ENCODE results near the gene CREG2. TPM values are rescaled to one million over a fixed set of nuclear protein-coding genes. Genes with fewer than 3 reads are reported as not detected.

Gene CREG2
- total RNA-seq, 4 donors from 2014 or later: 0.40 TPM; not detected in 3

DNA sequence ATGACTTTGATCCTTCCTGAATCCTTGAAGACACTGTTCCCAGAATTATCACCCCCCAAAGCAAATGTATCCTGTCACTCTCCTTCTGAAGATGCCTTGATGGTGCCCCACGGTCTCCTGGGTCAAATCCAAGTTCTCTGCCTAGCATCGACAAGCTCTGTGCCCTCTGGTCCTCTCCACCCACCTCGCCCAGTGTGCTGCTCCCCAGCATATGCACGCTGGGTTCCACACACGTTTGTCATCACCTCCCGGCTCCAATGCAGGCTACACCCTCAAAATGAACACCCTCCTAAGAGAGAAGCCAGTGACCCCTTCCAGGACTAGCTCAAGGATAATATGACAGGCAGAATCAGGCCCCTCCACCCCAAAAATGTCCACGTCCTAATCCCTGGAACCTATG is 39.5 kb upstream of the CREG2 start:
- H3K27me3 ChIP-seq: no peaks in the 10 kb centered on the region
- H3K4me3 ChIP-seq: no peak overlapping the region
- H3K9me3 ChIP-seq: no peaks in the 10 kb centered on the region
- no peaks in the 10 kb centered on the region for H3K36me3 ChIP-seq
- no peaks in the 10 kb centered on the region for H3K4me1 ChIP-seq
- H3K27ac ChIP-seq: no peak overlapping the region
- TF ChIP-seq POLR2A (IDR thresholded peaks at IDR 0.05): no peak
- TF ChIP-seq, protein P1, sequence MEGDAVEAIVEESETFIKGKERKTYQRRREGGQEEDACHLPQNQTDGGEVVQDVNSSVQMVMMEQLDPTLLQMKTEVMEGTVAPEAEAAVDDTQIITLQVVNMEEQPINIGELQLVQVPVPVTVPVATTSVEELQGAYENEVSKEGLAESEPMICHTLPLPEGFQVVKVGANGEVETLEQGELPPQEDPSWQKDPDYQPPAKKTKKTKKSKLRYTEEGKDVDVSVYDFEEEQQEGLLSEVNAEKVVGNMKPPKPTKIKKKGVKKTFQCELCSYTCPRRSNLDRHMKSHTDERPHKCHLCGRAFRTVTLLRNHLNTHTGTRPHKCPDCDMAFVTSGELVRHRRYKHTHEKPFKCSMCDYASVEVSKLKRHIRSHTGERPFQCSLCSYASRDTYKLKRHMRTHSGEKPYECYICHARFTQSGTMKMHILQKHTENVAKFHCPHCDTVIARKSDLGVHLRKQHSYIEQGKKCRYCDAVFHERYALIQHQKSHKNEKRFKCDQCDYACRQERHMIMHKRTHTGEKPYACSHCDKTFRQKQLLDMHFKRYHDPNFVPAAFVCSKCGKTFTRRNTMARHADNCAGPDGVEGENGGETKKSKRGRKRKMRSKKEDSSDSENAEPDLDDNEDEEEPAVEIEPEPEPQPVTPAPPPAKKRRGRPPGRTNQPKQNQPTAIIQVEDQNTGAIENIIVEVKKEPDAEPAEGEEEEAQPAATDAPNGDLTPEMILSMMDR (IDR thresholded peaks at IDR 0.05): no peak
- DNase-seq: no peak

- no peaks in the 10 kb centered on the region for H3K9me3 ChIP-seq
- no peak for TF ChIP-seq POLR2A (IDR thresholded peaks at IDR 0.05)
- TF ChIP-seq, protein P1 (IDR thresholded peaks at IDR 0.05): no peak
- H3K27me3 ChIP-seq: no peaks in the 10 kb centered on the region
- no peaks in the 10 kb centered on the region for H3K36me3 ChIP-seq
- H3K4me1 ChIP-seq: no peaks in the 10 kb centered on the region
- no peak overlapping the region for H3K4me3 ChIP-seq
- DNase-seq: no peak
- no peak overlapping the region for H3K27ac ChIP-seq
Measured at GRCh38 chr2:101420623-101421022, 33.3 kb upstream of the CREG2 start.

- Histone ChIP-seq H3K4me3 (no peak overlapping the region), H3K4me1 (no peaks in the 10 kb centered on the region), H3K27me3 (no peaks in the 10 kb centered on the region), H3K27ac (no peak overlapping the region), H3K36me3 (no peaks in the 10 kb centered on the region), H3K9me3 (no peaks in the 10 kb centered on the region)
- peak in 2 of 3 donors; percentile 67 to 81 for DNase-seq
- no peak for TF ChIP-seq POLR2A (IDR thresholded peaks at IDR 0.05)
- TF ChIP-seq, protein P1 (IDR thresholded peaks at IDR 0.05): peak; percentile 61 to 78 (median 76)
Measured at GRCh38 chr2:101419096-101419663, 31.9 kb upstream of the CREG2 start.

DNA sequence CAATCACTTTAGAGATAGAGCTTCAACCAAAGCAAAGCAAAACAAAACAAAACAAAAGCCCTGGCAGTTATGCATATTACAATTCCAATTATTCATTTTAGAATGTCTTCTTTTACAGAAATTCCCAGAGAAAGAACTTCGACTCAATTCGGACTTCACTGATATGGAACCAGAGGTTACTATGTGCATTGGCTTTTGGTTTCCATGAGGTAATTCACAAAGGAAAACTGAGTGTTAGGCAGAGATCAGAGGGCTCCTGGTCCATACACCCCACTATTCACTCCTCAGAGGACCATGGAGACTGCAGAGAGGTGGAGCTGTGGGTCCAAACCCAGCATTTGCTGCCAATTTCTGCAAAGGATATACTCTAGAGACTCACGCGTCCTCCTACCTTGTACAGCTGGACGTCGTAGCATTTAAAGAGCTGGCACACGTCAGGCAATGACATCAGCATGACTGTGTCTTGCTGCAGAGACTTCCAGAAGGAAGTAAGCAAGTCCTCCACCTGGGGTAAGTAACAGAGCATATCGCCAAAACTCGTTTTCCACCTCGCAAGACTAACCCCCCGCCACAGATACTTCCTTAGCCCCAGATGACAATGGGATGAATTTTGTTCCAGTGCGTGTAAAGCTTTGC is 31.3 kb upstream of the CREG2 start:
- no peak overlapping the region for H3K4me3 ChIP-seq
- H3K27ac ChIP-seq: no peak overlapping the region
- no peaks in the 10 kb centered on the region for H3K9me3 ChIP-seq
- no peak for DNase-seq
- no peaks in the 10 kb centered on the region for H3K36me3 ChIP-seq
- no peaks in the 10 kb centered on the region for H3K4me1 ChIP-seq
- TF ChIP-seq, protein P1 (IDR thresholded peaks at IDR 0.05): no peak
- TF ChIP-seq POLR2A (IDR thresholded peaks at IDR 0.05): no peak
- H3K27me3 ChIP-seq: no peaks in the 10 kb centered on the region

- DNase-seq: no peak
- Histone ChIP-seq H3K36me3 (no peaks in the 10 kb centered on the region), H3K9me3 (no peaks in the 10 kb centered on the region), H3K27ac (no peak overlapping the region), H3K4me3 (no peak overlapping the region), H3K4me1 (no peaks in the 10 kb centered on the region), H3K27me3 (no peaks in the 10 kb centered on the region)
- TF ChIP-seq, protein P1 (IDR thresholded peaks at IDR 0.05): no peak
- no peak for TF ChIP-seq POLR2A (IDR thresholded peaks at IDR 0.05)
Measured at GRCh38 chr2:101416609-101417008, 29.3 kb upstream of the CREG2 start.

Measured in Peyer's patch (tissue), 4 donors.